ENCODE measurements around the gene HSPA4.

HSPA4 gene

GRCh38 chr5:133114166-133114932 lies 62.5 kb downstream of the HSPA4 start:
- peak; percentile 41 for DNase-seq
- TF ChIP-seq CTCF (IDR thresholded peaks at IDR 0.05; ENCODE audit: low read depth, low read length) = peak; percentile 30; the same call in 1 of the 2 replicates
- no peak overlapping the region for H3K27ac ChIP-seq
- no peaks in the 10 kb centered on the region for H3K36me3 ChIP-seq
- no peaks in the 10 kb centered on the region for H3K27me3 ChIP-seq (ENCODE audit: insufficient read depth, low read depth, severe bottlenecking)
- peaks cover 2% of the 10 kb centered on the region for H3K9me3 ChIP-seq (ENCODE audit: severe bottlenecking)
- no peak overlapping the region for H3K4me3 ChIP-seq (ENCODE audit: low read depth, low read length)

- no peak overlapping the region for H3K27ac ChIP-seq
- no peaks in the 10 kb centered on the region for H3K27me3 ChIP-seq (ENCODE audit: insufficient read depth, low read depth, severe bottlenecking)
- TF ChIP-seq CTCF (IDR thresholded peaks at IDR 0.05; ENCODE audit: low read depth, low read length) = no peak
- no peak overlapping the region for H3K4me3 ChIP-seq (ENCODE audit: low read depth, low read length)
- H3K36me3 ChIP-seq = no peaks in the 10 kb centered on the region
- no peak for DNase-seq
- peaks cover 2% of the 10 kb centered on the region for H3K9me3 ChIP-seq (ENCODE audit: severe bottlenecking)
Observed at GRCh38 chr5:133114933-133115310, 63.1 kb downstream of the HSPA4 start.

DNA sequence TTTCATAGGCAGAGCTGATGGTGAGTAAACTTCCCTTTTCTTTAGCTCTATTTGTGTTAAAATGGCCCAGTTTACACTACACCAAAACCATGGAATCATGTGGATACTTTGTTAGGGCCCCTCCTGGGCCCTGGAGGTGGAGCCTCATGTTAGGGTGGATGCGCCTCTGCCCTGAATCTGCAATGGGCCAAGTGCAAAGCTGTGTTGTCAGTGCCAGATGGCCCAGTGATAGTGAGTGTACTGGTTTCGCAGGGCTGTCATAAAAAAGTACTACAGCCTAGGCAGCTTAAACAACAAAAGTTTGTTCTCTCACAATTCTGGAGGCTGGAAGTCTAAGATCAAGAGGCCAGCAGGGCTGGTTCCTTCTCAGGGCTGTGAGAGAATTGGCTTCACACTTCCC lies 64.8 kb downstream of the HSPA4 start:
- TF ChIP-seq CTCF (IDR thresholded peaks at IDR 0.05; ENCODE audit: low read depth, low read length) = no peak
- Histone ChIP-seq H3K9me3 (ENCODE audit: severe bottlenecking) (peaks cover 2% of the 10 kb centered on the region), H3K36me3 (no peaks in the 10 kb centered on the region), H3K27ac (no peak overlapping the region; the same call in 1 of the 2 replicates), H3K4me3 (ENCODE audit: low read depth, low read length) (no peak overlapping the region), H3K27me3 (ENCODE audit: insufficient read depth, low read depth, severe bottlenecking) (no peaks in the 10 kb centered on the region)
- DNase-seq = no peak

DNA sequence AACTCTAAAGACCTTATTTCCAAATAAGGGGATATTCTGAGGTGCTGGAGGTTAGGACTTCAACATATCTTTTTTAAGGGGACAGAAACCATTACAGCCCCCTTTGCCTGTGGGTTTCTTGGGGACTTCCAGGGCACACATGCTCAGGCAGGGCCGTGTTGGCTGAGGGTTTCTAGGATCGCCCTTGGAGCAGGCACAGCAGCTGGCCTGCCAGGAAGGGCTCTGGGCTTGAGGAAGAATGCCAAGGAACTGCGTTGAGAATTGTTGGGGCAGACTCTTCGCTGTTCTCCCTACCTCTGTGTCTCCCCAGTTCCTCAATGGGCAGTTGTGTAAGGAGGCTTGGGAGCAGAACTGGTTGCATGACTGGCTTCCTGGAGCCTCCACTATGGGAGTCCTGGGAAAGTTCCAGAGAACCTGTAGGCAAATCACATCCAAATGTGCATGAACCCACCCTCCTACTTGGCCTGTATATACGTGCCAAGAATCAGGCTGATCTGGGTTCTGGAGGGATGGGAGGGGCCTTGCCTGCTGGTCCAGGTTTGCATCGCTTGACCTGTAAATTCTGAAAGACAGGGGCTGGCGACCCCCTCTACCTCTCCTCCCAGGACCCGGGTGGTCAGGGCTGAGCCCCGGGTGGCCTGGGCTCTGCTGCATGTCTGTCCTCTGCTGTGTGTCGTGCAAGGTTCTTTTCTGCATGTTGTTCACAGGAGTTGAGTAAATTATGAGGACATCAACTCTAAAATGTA lies 65.5 kb downstream of the HSPA4 start:
- no peaks in the 10 kb centered on the region for H3K36me3 ChIP-seq
- no peak for DNase-seq
- no peak overlapping the region for H3K4me3 ChIP-seq (ENCODE audit: low read depth, low read length)
- peaks cover 2% of the 10 kb centered on the region for H3K9me3 ChIP-seq (ENCODE audit: severe bottlenecking)
- no peak for TF ChIP-seq CTCF (IDR thresholded peaks at IDR 0.05; ENCODE audit: low read depth, low read length)
- H3K27me3 ChIP-seq (ENCODE audit: insufficient read depth, low read depth, severe bottlenecking) = no peaks in the 10 kb centered on the region
- H3K27ac ChIP-seq = no peak overlapping the region; the same call in 1 of the 2 replicates

- no peak overlapping the region for H3K27ac ChIP-seq
- H3K4me3 ChIP-seq (ENCODE audit: low read depth, low read length) = no peak overlapping the region
- H3K36me3 ChIP-seq = no peaks in the 10 kb centered on the region
- H3K9me3 ChIP-seq (ENCODE audit: severe bottlenecking) = peaks cover 2% of the 10 kb centered on the region
- H3K27me3 ChIP-seq (ENCODE audit: insufficient read depth, low read depth, severe bottlenecking) = no peaks in the 10 kb centered on the region
- no peak for TF ChIP-seq CTCF (IDR thresholded peaks at IDR 0.05; ENCODE audit: low read depth, low read length)
- DNase-seq = no peak
Observed at GRCh38 chr5:133117912-133118445, 66.2 kb downstream of the HSPA4 start.

Data from WERI-Rb-1 (cell line).